Naive thymus-derived CD8-positive, alpha-beta T cell (primary cell): ENCODE measurements around the gene KIF26B. TPM values are rescaled to one million over a fixed set of nuclear protein-coding genes. Genes with fewer than 3 reads are reported as not detected.

ENCODE experiments used
- ATAC-seq, 2 donors: fragments of 150-1000 bp; cut with Tn5 transposase in 1 of 2; sonication (Bioruptor Pico), chemical (Tn5 transposase) in 1 of 2; 1 replicate in 1 of 2; 2 replicates in 1 of 2; pipeline ENCODE4 v1.10.0; 2021; ENCODE audit warnings: mild to moderate bottlenecking in 2 of 2, moderate library complexity in 2 of 2
- POLR2A ChIA-PET: fragments of 350-600 bp; sonication (Branson Sonifier 250); formaldehyde crosslinking; loops from one replicate; lab custom pipeline; 2021; ENCODE audit warnings: antibody characterized with exemption; lab: Charles Lee
- DNase-seq, 10 donors: peaks; one replicate each; pipeline versions ENCODE4 v3.0.0 to v3.0.0-alpha.2; 2020 to 2022
- H3K27ac Mint-ChIP-seq, 10 donors: one replicate each; pipeline ENCODE4 v1.8.0; 2020 to 2022; ENCODE audit warnings: mild to moderate bottlenecking in 10 of 10, mixed read lengths in 10 of 10, moderate library complexity in 4 of 10, inconsistent platforms in 1 of 10
- H3K27me3 Mint-ChIP-seq, 5 donors: one replicate each; pipeline ENCODE4 v1.8.0; 2021 to 2022; ENCODE audit warnings: mixed read lengths in 5 of 5
- H3K36me3 Mint-ChIP-seq, 3 donors: one replicate each; pipeline ENCODE4 v1.8.0; 2020 to 2022; ENCODE audit warnings: mixed read lengths in 3 of 3, mild to moderate bottlenecking in 2 of 3, inconsistent platforms in 1 of 3
- H3K4me1 Mint-ChIP-seq, 4 donors: one replicate each; pipeline ENCODE4 v1.8.0; 2021 to 2022; ENCODE audit warnings: mixed read lengths in 4 of 4
- H3K4me3 Mint-ChIP-seq, 10 donors: one replicate each; pipeline ENCODE4 v1.8.0; 2020 to 2022; ENCODE audit warnings: mild to moderate bottlenecking in 10 of 10, mixed read lengths in 10 of 10, moderate library complexity in 6 of 10, inconsistent platforms in 1 of 10
- H3K9me3 Mint-ChIP-seq, 9 donors: one replicate each; pipeline ENCODE4 v1.8.0; 2020 to 2022; ENCODE audit warnings: mixed read lengths in 9 of 9, mild to moderate bottlenecking in 3 of 9, inconsistent platforms in 1 of 9, moderate library complexity in 1 of 9
- polyA plus RNA-seq, 3 donors: library from polyadenylated mRNA; unstranded; fragments of 300-500 nt; fragmentation: Illumina TruSeq; gene quantifications; one replicate each; pipeline ENCODE4 v1.2.3, GENCODE V29; 2021
- total RNA-seq, 8 experiments: library from RNA in 2 of 8; stranded (reverse) in 2 of 8; gene quantifications; one replicate each; pipeline ENCODE4 v1.2.3 and lab custom pipeline; 2021 to 2026

The KIF26B gene
- total and polyA plus RNA-seq, 5 experiments from 2014 or later: 0.08 to 0.16 TPM; not detected in 3

DNA sequence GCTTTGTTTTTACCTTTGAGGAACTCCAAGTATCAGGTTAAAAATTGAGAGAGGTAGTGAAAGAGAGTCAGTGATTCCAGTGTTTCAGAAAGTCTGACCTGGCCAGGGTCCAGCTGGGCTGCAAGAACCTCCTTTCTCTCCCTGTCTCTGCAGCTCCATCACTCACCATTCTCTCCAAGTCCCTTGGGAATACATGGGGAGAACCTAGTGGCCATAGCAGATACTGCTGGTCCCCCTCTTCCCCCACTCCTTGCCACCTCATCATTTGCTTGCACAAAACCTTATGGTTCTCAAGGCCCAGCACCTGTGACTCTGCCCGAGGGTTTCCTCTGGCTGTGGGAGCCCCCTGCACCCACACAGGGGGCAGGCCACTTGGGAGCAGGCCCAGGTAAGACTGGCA lies 279.5 kb downstream of the KIF26B start:
- no peak overlapping the region for H3K4me3 Mint-ChIP-seq
- H3K4me1 Mint-ChIP-seq: peaks cover 0 to 1% (median 0%) of the 10 kb centered on the region in 4 donors
- POLR2A ChIA-PET: no interaction called here
- H3K36me3 Mint-ChIP-seq: no peaks in the 10 kb centered on the region
- no peak overlapping the region for H3K27ac Mint-ChIP-seq
- peaks cover 0 to 2% (median 0%) of the 10 kb centered on the region in 9 donors for H3K9me3 Mint-ChIP-seq
- H3K27me3 Mint-ChIP-seq: peaks cover 7 to 31% (median 10%) of the 10 kb centered on the region in 5 donors
- ATAC-seq (no peak), DNase-seq (no peak)

DNA sequence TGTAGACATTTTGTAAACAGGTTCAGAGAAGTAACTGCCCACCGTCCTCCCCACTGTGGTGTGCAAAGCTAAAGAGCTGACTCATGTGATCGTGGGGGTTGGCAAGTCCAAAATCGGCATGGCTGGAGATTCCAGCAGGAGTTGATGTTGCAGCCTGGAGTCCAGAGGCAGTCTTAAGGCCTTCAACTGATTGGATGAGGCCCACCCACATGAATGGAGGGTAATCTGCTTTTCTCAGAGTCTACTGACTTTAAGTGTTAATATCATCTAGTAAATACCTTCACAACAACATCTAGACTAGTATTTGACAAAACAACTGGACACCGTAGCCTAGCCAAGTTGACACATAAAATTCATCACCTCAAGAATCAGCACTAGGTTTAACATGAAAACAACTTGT lies 281.6 kb downstream of the KIF26B start:
- Mint-ChIP-seq H3K36me3 (no peaks in the 10 kb centered on the region), H3K27ac (no peak overlapping the region), H3K4me3 (no peak overlapping the region), H3K4me1 (peaks cover 0 to 3% (median 1%) of the 10 kb centered on the region in 4 donors), H3K27me3 (peaks cover 10 to 47% (median 15%) of the 10 kb centered on the region in 5 donors), H3K9me3 (peaks cover 0 to 2% (median 0%) of the 10 kb centered on the region in 9 donors)
- POLR2A ChIA-PET: no interaction called here
- DNase-seq (no peak), ATAC-seq (no peak)

DNA sequence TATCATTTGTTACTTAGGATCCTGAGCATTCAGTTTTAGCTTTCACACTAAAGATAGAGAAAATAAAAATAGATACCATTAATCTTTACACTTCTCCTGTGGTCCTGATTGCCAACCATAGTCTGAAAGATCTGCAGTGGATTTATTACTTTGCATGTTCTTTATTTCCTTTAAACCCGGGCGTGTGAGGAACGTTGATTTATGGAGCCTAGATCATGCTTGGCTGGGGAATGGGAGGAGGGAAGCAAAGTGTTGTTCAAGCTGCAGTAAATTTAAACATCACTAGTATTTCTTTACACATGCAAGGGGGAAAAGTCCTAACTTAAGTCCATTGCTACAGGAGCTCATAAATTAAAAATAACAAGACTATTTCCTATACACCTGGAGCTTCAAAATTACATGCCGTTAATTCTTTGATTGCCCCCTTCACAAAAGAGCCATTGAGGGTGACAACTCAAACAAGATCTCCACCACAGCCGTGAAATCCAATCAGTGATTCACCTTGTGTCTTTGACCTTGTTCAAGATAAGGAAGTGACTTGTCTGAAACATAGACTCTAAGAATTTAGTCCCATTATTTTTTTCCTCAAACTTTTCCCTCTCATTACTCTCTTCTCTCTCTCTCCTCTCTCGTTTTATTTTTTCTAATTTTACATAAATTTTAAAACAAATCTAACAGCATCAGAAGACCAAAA lies 282.7 kb downstream of the KIF26B start:
- Mint-ChIP-seq H3K27me3 (peaks cover 12 to 47% (median 22%) of the 10 kb centered on the region in 5 donors), H3K36me3 (no peaks in the 10 kb centered on the region), H3K9me3 (peaks cover 0 to 2% (median 0%) of the 10 kb centered on the region in 9 donors), H3K4me1 (peaks cover 0 to 6% (median 4%) of the 10 kb centered on the region in 4 donors), H3K4me3 (no peak overlapping the region), H3K27ac (no peak overlapping the region)
- POLR2A ChIA-PET: no interaction called here
- ATAC-seq (no peak), DNase-seq (no peak)

- no peak for ATAC-seq
- POLR2A ChIA-PET: no interaction called here
These were observed 286.1 kb downstream of the KIF26B start for GRCh38 chr1:245440922-245441321.

DNA sequence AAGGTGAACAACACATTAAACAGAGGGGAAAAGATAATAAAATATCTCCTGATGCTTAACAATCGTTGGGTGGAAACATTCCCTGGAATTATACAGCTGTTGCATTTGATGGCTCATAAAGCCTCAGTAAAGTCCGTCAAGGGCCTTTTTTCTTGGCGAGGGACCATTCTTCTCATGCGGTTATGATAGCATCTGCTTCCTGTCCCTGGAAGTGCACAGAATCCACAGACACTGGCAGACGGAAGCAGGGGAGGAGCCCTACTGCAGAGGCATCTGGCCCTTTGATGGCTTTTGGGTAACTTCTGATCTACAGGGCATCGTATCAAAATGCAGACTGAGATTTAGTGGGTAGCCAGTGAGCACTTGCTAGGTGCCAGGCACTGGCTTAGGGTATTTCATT lies 286.9 kb downstream of the KIF26B start:
- Mint-ChIP-seq H3K9me3 (peaks cover 0 to 6% (median 0%) of the 10 kb centered on the region in 9 donors), H3K27me3 (peaks cover 7 to 47% (median 25%) of the 10 kb centered on the region in 5 donors), H3K36me3 (no peaks in the 10 kb centered on the region), H3K4me1 (peaks cover 0 to 6% (median 4%) of the 10 kb centered on the region in 4 donors), H3K4me3 (no peak overlapping the region), H3K27ac (no peak overlapping the region)
- DNase-seq: no peak
- POLR2A ChIA-PET: no interaction called here
- ATAC-seq: no peak

More at GRCh38 chr1:245440922-245441321, 286.1 kb downstream of the KIF26B start:
- peaks cover 0 to 6% (median 4%) of the 10 kb centered on the region in 4 donors for H3K4me1 Mint-ChIP-seq
- peaks cover 7 to 47% (median 25%) of the 10 kb centered on the region in 5 donors for H3K27me3 Mint-ChIP-seq
- H3K27ac Mint-ChIP-seq: no peak overlapping the region
- H3K36me3 Mint-ChIP-seq: no peaks in the 10 kb centered on the region
- H3K9me3 Mint-ChIP-seq: peaks cover 0 to 4% (median 0%) of the 10 kb centered on the region in 9 donors
- no peak overlapping the region for H3K4me3 Mint-ChIP-seq
- no peak for DNase-seq

GRCh38 chr1:245444147-245444828 lies 289.5 kb downstream of the KIF26B start:
- Mint-ChIP-seq H3K27me3 (peaks cover 2 to 25% (median 14%) of the 10 kb centered on the region in 5 donors), H3K36me3 (no peaks in the 10 kb centered on the region), H3K4me1 (peaks cover 0 to 6% (median 3%) of the 10 kb centered on the region in 4 donors), H3K4me3 (no peak overlapping the region), H3K27ac (no peak overlapping the region), H3K9me3 (peaks cover 0 to 6% (median 0%) of the 10 kb centered on the region in 9 donors)
- DNase-seq: no peak
- POLR2A ChIA-PET: no interaction called here
- no peak for ATAC-seq

DNA sequence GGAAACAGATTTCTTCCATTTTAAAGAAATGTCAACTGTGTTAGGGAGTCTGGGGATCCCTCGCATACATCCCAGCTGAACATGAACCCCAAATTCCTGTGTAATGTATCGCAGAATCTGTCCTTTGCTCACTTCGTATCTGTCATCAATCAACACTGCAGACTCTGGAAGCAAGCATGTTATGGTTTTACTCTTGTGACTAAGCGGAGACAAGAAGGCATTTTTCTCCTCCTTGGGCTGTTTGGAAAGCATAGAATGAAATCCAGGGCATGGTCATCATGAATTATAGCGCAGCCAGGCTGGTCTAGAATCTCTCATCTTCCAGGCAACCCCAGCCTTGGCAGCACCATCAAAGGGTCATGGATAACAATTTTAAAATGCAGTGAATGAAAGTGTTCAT lies 290.2 kb downstream of the KIF26B start:
- Mint-ChIP-seq H3K9me3 (peaks cover 0 to 6% (median 0%) of the 10 kb centered on the region in 9 donors), H3K36me3 (no peaks in the 10 kb centered on the region), H3K4me1 (peaks cover 0 to 6% (median 3%) of the 10 kb centered on the region in 4 donors), H3K4me3 (no peak overlapping the region), H3K27ac (no peak overlapping the region), H3K27me3 (peaks cover 2 to 18% (median 14%) of the 10 kb centered on the region in 5 donors)
- no peak for ATAC-seq
- DNase-seq: no peak
- POLR2A ChIA-PET: no interaction called here

DNA sequence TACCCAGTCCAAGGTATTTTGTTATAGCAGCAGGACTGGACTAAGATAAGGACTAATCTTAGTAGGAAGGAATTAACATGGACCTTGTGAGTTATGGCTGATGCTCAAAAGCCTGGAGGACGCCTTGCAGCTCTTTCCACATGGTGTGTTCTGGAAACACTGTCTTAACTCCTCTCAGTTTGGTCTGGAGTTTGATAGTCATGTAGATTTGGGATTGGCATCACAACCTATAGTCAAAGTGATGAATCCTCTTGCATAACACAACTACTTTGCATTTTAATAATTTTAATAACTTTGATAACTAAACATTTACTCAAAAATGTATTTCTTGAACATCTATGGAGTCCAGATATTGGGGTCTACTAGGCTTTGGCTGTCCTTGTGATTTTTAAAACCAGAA lies 293.7 kb downstream of the KIF26B start:
- H3K4me3 Mint-ChIP-seq: no peak overlapping the region
- H3K27ac Mint-ChIP-seq: no peak overlapping the region
- H3K9me3 Mint-ChIP-seq: peaks cover 0 to 6% (median 0%) of the 10 kb centered on the region in 9 donors
- DNase-seq (no peak), ATAC-seq (no peak)
- no peaks in the 10 kb centered on the region for H3K4me1 Mint-ChIP-seq
- no peaks in the 10 kb centered on the region for H3K36me3 Mint-ChIP-seq
- POLR2A ChIA-PET: no interaction called here
- peaks cover 0 to 7% (median 2%) of the 10 kb centered on the region in 5 donors for H3K27me3 Mint-ChIP-seq

DNA sequence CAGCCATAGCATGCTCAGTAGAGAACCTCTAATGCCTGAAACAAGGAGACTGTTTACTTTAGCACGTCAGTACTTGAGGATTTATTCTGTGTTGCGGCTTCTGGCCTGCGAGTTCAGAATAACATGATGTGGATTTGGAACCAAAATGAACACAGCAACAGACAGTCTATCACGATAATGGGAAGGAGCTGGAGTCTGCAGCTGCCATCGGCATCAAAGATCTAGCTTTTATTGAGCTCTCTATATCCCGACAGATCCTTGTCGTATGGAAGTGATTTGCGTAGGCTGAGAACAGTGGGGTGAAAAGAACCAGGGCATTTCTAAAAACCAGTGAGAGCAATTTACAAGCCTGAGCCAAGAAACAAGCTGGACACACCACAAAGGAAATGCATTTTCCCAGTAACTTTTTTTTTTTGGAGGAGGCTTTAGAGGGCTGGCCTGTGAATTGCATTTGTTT lies 294.2 kb downstream of the KIF26B start:
- peaks cover 0 to 7% (median 2%) of the 10 kb centered on the region in 5 donors for H3K27me3 Mint-ChIP-seq
- H3K4me1 Mint-ChIP-seq: no peaks in the 10 kb centered on the region
- no peak for ATAC-seq
- H3K36me3 Mint-ChIP-seq: no peaks in the 10 kb centered on the region
- POLR2A ChIA-PET: no interaction called here
- H3K9me3 Mint-ChIP-seq: peaks cover 0 to 6% (median 0%) of the 10 kb centered on the region in 9 donors
- DNase-seq: no peak
- no peak overlapping the region for H3K4me3 Mint-ChIP-seq
- H3K27ac Mint-ChIP-seq: no peak overlapping the region

DNA sequence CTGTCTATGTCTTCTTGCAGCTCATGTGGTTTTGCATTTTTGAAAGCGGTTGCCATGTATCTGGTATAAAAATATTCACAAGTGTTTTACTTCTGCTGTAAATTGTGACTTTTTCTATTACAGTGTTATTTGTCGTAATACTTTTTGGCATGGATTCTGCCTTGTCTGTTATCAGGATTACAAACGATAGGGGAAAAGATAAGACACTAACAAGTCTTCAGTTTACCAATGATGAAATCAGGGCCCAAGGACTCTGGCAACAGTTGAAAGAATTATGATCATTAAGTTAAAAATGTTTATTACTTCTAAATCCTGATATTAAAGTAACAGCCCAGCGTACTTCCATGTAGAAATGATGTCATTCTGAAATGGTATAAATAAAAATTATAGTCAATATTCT lies 298.8 kb downstream of the KIF26B start:
- no peak for DNase-seq
- H3K4me3 Mint-ChIP-seq: no peak overlapping the region
- no peaks in the 10 kb centered on the region for H3K36me3 Mint-ChIP-seq
- peaks cover 0 to 5% (median 2%) of the 10 kb centered on the region in 5 donors for H3K27me3 Mint-ChIP-seq
- POLR2A ChIA-PET: no interaction called here
- no peaks in the 10 kb centered on the region for H3K9me3 Mint-ChIP-seq
- no peak overlapping the region for H3K27ac Mint-ChIP-seq
- H3K4me1 Mint-ChIP-seq: no peaks in the 10 kb centered on the region
- no peak for ATAC-seq

- Mint-ChIP-seq H3K9me3 (no peaks in the 10 kb centered on the region), H3K4me1 (no peaks in the 10 kb centered on the region), H3K27ac (no peak overlapping the region), H3K36me3 (no peaks in the 10 kb centered on the region), H3K4me3 (no peak overlapping the region), H3K27me3 (peaks cover 0 to 5% (median 2%) of the 10 kb centered on the region in 5 donors)
- no peak for DNase-seq
- no peak for ATAC-seq
- POLR2A ChIA-PET: no interaction called here
These were observed 299.3 kb downstream of the KIF26B start for GRCh38 chr1:245454051-245454450.

DNA sequence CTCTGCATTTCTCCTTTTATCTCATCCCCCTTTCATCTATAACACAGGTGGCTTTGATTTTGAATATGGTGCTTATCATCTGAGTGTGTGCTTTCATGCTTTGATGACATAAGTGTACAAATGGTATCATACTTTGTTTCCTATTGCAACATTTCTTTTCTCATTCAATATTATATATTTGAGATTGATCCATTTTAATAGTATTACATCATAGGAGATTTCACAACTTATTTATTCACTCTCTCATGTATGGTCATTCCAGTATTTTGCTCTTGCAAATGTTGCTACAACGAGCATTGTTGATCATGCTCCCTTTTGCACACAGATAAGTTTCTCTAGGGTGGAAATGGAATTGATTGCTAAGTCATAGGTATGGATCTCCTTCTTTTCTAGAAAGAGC lies 302.8 kb downstream of the KIF26B start:
- POLR2A ChIA-PET: no interaction called here
- DNase-seq: no peak
- Mint-ChIP-seq H3K4me3 (no peak overlapping the region), H3K9me3 (no peaks in the 10 kb centered on the region), H3K4me1 (no peaks in the 10 kb centered on the region), H3K27me3 (peaks cover 0 to 17% (median 5%) of the 10 kb centered on the region in 5 donors), H3K27ac (no peak overlapping the region), H3K36me3 (no peaks in the 10 kb centered on the region)
- no peak for ATAC-seq

DNA sequence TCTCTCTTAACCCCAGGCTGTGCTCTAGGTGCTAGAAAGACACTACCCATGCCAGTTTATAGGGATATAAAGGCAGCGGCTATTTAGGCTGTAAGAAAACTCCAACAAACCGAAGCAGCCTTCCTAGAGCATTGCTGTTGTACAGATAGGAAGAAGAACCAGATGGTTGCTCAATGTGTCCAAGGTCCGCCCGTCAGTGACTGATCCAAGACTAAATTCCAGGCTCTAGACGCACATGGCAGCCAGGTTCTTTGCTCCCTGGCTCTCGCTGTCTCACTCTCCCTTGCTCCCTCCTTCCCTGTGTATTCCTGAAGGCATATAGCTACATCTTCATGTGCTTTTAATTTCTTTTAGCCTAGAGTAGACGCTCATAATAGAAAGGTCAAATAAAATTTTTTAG lies 303.4 kb downstream of the KIF26B start:
- Mint-ChIP-seq H3K9me3 (no peaks in the 10 kb centered on the region), H3K27ac (no peak overlapping the region), H3K4me3 (no peak overlapping the region), H3K27me3 (peaks cover 0 to 17% (median 5%) of the 10 kb centered on the region in 5 donors), H3K36me3 (no peaks in the 10 kb centered on the region), H3K4me1 (no peaks in the 10 kb centered on the region)
- POLR2A ChIA-PET: no interaction called here
- DNase-seq (no peak), ATAC-seq (no peak)
